WI38 (cell line): ENCODE data around the gene PTTG1IP.

ENCODE experiments used
- H3K4me3 ChIP-seq: 2 replicates; pipeline ENCODE4 v1.5.1; 2011; ENCODE audit warnings: low read depth, mild to moderate bottlenecking, control low read depth, low read length
- CTCF ChIP-seq: IDR thresholded peaks from 2 replicates; pipeline ENCODE4 v1.5.1; 2012; ENCODE audit warnings: low read depth, mild to moderate bottlenecking, control low read depth, low read length

PTTG1IP gene

GRCh38 chr21:44815225-44815624 is 58.3 kb downstream of the PTTG1IP start:
- TF ChIP-seq CTCF, result no peak
- no peak overlapping the region for H3K4me3 ChIP-seq

DNA sequence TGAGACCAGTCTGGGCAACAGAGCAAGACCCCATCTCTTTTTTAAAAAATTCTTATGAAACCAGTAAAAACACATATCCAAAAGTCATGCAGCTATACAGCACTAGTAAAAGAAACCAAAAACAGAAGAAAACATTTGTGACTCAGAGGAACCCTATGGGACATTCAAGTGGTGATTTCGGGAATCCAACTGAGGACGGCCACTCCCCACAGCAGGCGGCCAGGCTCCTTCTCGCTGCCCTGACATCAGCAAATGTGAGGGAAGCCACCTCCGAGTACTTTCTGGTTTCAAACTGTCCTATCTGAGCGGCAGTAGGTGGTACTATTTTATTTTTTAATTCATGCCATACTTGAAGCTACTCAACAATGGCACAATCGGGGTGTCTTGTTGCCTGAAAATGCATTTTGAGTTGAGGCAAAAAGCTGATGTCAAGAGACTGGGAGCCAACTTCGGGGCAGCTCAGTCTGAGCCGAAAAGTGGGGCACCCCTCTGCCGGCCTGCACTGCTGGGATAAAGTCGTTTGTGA is 58.9 kb downstream of the PTTG1IP start:
- no peak for TF ChIP-seq CTCF
- H3K4me3 ChIP-seq, result no peak overlapping the region

DNA sequence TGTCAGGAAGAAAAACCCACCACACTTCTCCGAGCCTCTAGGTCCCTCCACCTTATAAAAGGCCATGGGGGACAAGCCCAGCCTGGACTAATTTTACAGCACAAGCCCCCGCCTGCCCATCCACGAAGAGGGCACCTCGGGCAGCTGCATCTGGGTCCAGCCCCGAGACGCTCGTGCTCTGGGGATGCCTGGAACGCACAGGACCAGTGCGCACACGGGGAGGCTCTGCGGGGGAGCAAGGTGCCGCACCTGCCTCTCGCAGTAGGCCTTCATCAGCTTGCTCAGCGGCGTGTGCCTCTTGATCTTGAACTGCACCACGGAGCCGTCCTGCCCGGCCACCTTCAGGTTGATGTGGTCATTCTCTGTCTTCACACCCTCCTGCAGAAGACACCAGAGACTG is 59.8 kb downstream of the PTTG1IP start:
- no peak for TF ChIP-seq CTCF
- no peak overlapping the region for H3K4me3 ChIP-seq

DNA sequence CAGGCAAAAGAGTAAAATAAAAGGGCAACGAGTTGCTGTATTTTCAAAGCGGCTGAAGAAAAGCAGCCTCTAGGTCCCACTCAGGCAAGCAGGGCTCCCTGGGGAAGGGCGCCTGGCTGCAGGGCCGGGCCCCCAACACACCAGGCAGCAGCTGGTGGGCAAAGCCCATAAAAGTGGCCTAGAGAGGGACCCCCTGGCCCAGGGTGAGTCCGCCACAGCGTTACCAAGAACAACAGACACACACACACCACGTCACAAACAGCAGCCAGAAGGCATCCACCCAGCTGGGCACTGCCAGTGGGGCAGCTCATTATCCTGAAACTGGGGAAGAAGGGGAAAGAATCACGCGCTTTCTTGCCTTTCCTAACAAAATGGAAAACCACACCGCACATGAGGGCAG is 60.3 kb downstream of the PTTG1IP start:
- H3K4me3 ChIP-seq, result no peak overlapping the region
- TF ChIP-seq CTCF, result no peak

DNA sequence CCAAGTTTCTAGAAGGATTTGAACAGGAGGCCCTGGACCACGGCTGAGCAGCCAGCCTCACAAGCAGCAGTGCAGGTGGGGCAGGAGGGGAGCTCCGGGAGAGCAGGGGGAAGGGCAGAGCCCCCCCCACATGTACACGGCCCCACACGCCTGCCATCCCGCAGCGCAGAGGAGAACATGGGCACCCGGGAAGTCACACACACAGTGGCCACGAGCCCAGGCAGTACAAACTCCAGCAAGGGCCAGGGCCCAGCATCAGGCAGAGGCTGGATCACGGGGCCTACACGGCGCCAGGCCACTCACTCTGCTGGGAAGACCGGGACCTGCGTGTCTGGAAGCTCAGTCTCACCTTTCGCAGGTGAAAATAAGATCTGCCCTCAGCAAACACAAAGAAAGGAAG is 60.9 kb downstream of the PTTG1IP start:
- no peak for TF ChIP-seq CTCF
- no peak overlapping the region for H3K4me3 ChIP-seq

DNA sequence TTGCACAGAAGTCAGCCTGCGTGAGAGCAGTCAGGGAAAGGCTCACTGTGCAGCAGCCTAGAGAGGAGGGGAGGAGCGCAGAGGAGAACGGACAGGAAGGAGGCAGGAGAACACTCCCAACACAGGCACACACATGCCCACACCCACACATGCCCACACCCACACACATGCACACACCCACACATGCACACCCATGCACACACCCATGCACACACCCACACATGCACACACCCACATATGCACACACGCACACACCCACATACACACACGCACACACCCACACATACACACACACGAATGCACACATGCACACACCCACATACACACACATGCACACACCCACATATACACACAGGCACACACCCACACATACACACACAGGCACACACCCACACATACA is 62.7 kb downstream of the PTTG1IP start:
- TF ChIP-seq CTCF, result no peak
- no peak overlapping the region for H3K4me3 ChIP-seq

DNA sequence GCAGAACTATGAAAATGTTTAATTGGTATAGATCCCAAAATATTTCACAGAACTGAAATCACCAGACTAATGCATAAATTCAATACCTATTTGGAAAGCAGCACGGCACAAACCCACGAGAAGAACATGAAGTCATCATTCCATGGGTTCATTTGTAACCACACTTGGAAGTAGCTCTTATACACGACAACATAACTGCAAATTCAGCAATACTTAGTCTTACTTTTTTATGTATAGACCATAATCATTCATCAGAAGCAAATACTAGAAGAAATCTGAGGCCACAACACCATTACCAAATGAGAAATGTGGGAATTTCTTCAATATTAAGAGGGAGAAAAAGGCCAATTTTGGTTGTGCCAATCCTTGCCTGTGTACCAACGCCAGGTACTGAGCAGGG is 67.6 kb downstream of the PTTG1IP start:
- H3K4me3 ChIP-seq, result no peak overlapping the region
- no peak for TF ChIP-seq CTCF
